ENCODE measurements around the gene PQBP1. TPM values are rescaled to one million over a fixed set of nuclear protein-coding genes. Genes with fewer than 3 reads are reported as not detected.

Gene PQBP1
- polyA plus RNA-seq, 1 donor (not counting 4 experiments of a cell fraction or from before 2014, with no cell fraction given), result 79.0 TPM

GRCh38 chrX:48920718-48921104 lies 23.0 kb downstream of the PQBP1 start:
- TF ChIP-seq CTCF (optimal IDR thresholded peaks at IDR 0.05 in 1 of 3, IDR thresholded peaks at IDR 0.05 in 1 of 3, conservative IDR thresholded peaks at IDR 0.05 in 1 of 3; ENCODE audit: extremely low read depth in 1 of 3, insufficient read depth in 2 of 3, low read length in 3 of 3) (no peak), EZH2 (IDR thresholded peaks at IDR 0.05; ENCODE audit: low read length) (no peak)
- no peak overlapping the region for H3K9ac ChIP-seq (ENCODE audit: control insufficient read depth, extremely low read depth, insufficient read depth, low read length)
- H3K9me1 ChIP-seq (ENCODE audit: control insufficient read depth, extremely low read depth, insufficient read depth, low read length), result no peaks in the 10 kb centered on the region
- dilution Hi-C loops (cut with MboI; ENCODE audit: extremely low pct_ligation_motif_present, low sequenced_read_pairs), result no loop called here
- no peak overlapping the region for H3K27ac ChIP-seq (ENCODE audit: control insufficient read depth, insufficient read depth, low read length)
- no peak overlapping the region for H3K4me2 ChIP-seq (ENCODE audit: control insufficient read depth, extremely low read depth, insufficient read depth, low read depth, low read length)
- H3K4me3 ChIP-seq (ENCODE audit: control insufficient read depth in 2 of 3, extremely low read depth in 1 of 3, insufficient read depth in 2 of 3, low read depth in 1 of 3, low read length in 3 of 3), result no peak overlapping the region
- FAIRE-seq, result no peak
- no peak overlapping the region for H2AFZ ChIP-seq (ENCODE audit: control insufficient read depth, low read length)
- peaks cover 4 to 7% of the 10 kb centered on the region in 2 experiments for H3K36me3 ChIP-seq (ENCODE audit: control insufficient read depth in 2 of 2, extremely low read depth in 1 of 2, insufficient read depth in 2 of 2, low read length in 2 of 2)
- peaks cover 2% of the 10 kb centered on the region for H3K9me3 ChIP-seq (ENCODE audit: control insufficient read depth, low read depth, low read length)
- H3K27me3 ChIP-seq (ENCODE audit: control insufficient read depth, extremely low read depth, insufficient read depth, low read length), result no peaks in the 10 kb centered on the region
- H3K4me1 ChIP-seq (ENCODE audit: control insufficient read depth, extremely low read depth, insufficient read depth, low read length), result peaks cover 14% of the 10 kb centered on the region
- no peaks in the 10 kb centered on the region for H4K20me1 ChIP-seq (ENCODE audit: control insufficient read depth, extremely low read depth, insufficient read depth, low read length)
- H3K79me2 ChIP-seq (ENCODE audit: control insufficient read depth, insufficient read depth, low read length), result peaks cover 14% of the 10 kb centered on the region
- DNase-seq (ENCODE audit: low read depth, low spot score), result no peak

- peaks cover 4 to 7% of the 10 kb centered on the region in 2 experiments for H3K36me3 ChIP-seq (ENCODE audit: control insufficient read depth in 2 of 2, extremely low read depth in 1 of 2, insufficient read depth in 2 of 2, low read length in 2 of 2)
- no peak overlapping the region for H2AFZ ChIP-seq (ENCODE audit: control insufficient read depth, low read length)
- no peak overlapping the region for H3K27ac ChIP-seq (ENCODE audit: control insufficient read depth, insufficient read depth, low read length)
- H3K4me3 ChIP-seq (ENCODE audit: control insufficient read depth in 2 of 3, extremely low read depth in 1 of 3, insufficient read depth in 2 of 3, low read depth in 1 of 3, low read length in 3 of 3), result no peak overlapping the region
- H3K9me3 ChIP-seq (ENCODE audit: control insufficient read depth, low read depth, low read length), result peaks cover 2% of the 10 kb centered on the region
- H3K9ac ChIP-seq (ENCODE audit: control insufficient read depth, extremely low read depth, insufficient read depth, low read length), result no peak overlapping the region
- no peaks in the 10 kb centered on the region for H3K9me1 ChIP-seq (ENCODE audit: control insufficient read depth, extremely low read depth, insufficient read depth, low read length)
- H3K27me3 ChIP-seq (ENCODE audit: control insufficient read depth, extremely low read depth, insufficient read depth, low read length), result no peaks in the 10 kb centered on the region
- no peaks in the 10 kb centered on the region for H3K79me2 ChIP-seq (ENCODE audit: control insufficient read depth, insufficient read depth, low read length)
- H4K20me1 ChIP-seq (ENCODE audit: control insufficient read depth, extremely low read depth, insufficient read depth, low read length), result no peaks in the 10 kb centered on the region
- dilution Hi-C loops (cut with MboI; ENCODE audit: extremely low pct_ligation_motif_present, low sequenced_read_pairs), result no loop called here
- H3K4me2 ChIP-seq (ENCODE audit: control insufficient read depth, extremely low read depth, insufficient read depth, low read depth, low read length), result no peak overlapping the region
- no peak for FAIRE-seq
- no peak for DNase-seq (ENCODE audit: low read depth, low spot score)
- TF ChIP-seq CTCF (optimal IDR thresholded peaks at IDR 0.05 in 1 of 3, IDR thresholded peaks at IDR 0.05 in 1 of 3, conservative IDR thresholded peaks at IDR 0.05 in 1 of 3; ENCODE audit: extremely low read depth in 1 of 3, insufficient read depth in 2 of 3, low read length in 3 of 3), result no peak
- H3K4me1 ChIP-seq (ENCODE audit: control insufficient read depth, extremely low read depth, insufficient read depth, low read length), result peaks cover 8% of the 10 kb centered on the region
Observed at GRCh38 chrX:48923771-48924170, 26.0 kb downstream of the PQBP1 start.

All from keratinocyte (primary cell).